BJ (cell line): ENCODE data around the gene EYA2. TPM values are rescaled to one million over a fixed set of nuclear protein-coding genes. Genes with fewer than 3 reads are reported as not detected.

Experiments used
- CTCF ChIA-PET: fragments of 350-600 bp; formaldehyde crosslinking; extraction: SDS; loops from one replicate; lab custom pipeline; 2021; ENCODE audit warnings: antibody characterized with exemption, inconsistent platforms; lab: Yijun Ruan, JAX
- POLR2A ChIA-PET: fragments of 300-600 bp; sonication (Branson Sonifier 250); formaldehyde crosslinking; extraction: SDS; loops from one replicate; lab custom pipeline; 2021; ENCODE audit warnings: antibody characterized with exemption; lab: Charles Lee
- DNase-seq: peaks from one replicate; pipeline ENCODE4 v3.0.0-alpha.2; 2011; ENCODE audit warnings: low read depth
- H3K27me3 ChIP-seq: 2 replicates; pipeline ENCODE4 v1.6.0; 2011; ENCODE audit warnings: low read length; ENCODE audit not compliant: control insufficient read depth, insufficient read depth
- H3K36me3 ChIP-seq: 2 replicates; pipeline ENCODE4 v1.5.1; 2011; ENCODE audit warnings: low read length; ENCODE audit not compliant: control insufficient read depth, insufficient read depth
- H3K4me3 ChIP-seq: 2 replicates; pipeline ENCODE4 v1.5.1; 2011; ENCODE audit warnings: low read depth, mild to moderate bottlenecking, control low read depth, low read length
- polyA plus RNA-seq: library from polyadenylated mRNA; depleted of rRNA; stranded (reverse); fragments of >200 nt; gene quantifications from 2 replicates; pipeline ENCODE4 v1.2.3, GENCODE V29; 2011
- TF ChIP-seq, protein P1 (sequence below): IDR thresholded peaks from 2 replicates; pipeline ENCODE4 v1.5.1; 2011; ENCODE audit warnings: low read depth, mild to moderate bottlenecking, control low read depth, inconsistent platforms, low read length, moderate library complexity; ENCODE audit not compliant: insufficient read depth

Gene EYA2
- polyA plus RNA-seq, 1 experiment = 1.5 TPM

DNA sequence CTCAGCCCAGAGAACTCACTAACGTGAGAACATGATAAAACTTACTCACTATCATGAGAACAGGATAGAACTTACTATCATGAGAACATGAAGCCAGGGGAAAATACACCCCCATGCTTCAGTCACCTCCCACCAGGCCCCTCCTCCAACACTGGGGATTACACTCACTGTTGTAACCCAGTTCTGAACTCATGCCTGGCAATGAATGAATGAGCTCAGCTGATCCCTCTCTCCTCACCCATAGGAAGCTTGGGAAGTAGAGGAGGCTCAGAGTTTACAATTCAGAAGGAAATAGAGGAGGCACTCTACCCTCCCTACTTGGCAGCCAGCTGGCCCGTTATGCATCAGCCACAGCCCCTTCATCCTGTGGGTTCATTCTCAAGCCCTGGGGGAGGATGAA is 102.5 kb downstream of the EYA2 start:
- ChIA-PET CTCF (interaction anchor here (0.6 kb wide), 1 partner anchor 189 kb away, joined by 3 read pairs; no protein-coding TSS in a partner anchor), POLR2A (no interaction called here)
- H3K27me3 ChIP-seq = 0 out of 2 replicates have a peak, but pooled peaks cover 1% of the 10 kb centered on the region
- no peak for DNase-seq
- TF ChIP-seq, protein P1, sequence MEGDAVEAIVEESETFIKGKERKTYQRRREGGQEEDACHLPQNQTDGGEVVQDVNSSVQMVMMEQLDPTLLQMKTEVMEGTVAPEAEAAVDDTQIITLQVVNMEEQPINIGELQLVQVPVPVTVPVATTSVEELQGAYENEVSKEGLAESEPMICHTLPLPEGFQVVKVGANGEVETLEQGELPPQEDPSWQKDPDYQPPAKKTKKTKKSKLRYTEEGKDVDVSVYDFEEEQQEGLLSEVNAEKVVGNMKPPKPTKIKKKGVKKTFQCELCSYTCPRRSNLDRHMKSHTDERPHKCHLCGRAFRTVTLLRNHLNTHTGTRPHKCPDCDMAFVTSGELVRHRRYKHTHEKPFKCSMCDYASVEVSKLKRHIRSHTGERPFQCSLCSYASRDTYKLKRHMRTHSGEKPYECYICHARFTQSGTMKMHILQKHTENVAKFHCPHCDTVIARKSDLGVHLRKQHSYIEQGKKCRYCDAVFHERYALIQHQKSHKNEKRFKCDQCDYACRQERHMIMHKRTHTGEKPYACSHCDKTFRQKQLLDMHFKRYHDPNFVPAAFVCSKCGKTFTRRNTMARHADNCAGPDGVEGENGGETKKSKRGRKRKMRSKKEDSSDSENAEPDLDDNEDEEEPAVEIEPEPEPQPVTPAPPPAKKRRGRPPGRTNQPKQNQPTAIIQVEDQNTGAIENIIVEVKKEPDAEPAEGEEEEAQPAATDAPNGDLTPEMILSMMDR = no peak
- no peaks in the 10 kb centered on the region for H3K36me3 ChIP-seq
- H3K4me3 ChIP-seq = no peak overlapping the region

DNA sequence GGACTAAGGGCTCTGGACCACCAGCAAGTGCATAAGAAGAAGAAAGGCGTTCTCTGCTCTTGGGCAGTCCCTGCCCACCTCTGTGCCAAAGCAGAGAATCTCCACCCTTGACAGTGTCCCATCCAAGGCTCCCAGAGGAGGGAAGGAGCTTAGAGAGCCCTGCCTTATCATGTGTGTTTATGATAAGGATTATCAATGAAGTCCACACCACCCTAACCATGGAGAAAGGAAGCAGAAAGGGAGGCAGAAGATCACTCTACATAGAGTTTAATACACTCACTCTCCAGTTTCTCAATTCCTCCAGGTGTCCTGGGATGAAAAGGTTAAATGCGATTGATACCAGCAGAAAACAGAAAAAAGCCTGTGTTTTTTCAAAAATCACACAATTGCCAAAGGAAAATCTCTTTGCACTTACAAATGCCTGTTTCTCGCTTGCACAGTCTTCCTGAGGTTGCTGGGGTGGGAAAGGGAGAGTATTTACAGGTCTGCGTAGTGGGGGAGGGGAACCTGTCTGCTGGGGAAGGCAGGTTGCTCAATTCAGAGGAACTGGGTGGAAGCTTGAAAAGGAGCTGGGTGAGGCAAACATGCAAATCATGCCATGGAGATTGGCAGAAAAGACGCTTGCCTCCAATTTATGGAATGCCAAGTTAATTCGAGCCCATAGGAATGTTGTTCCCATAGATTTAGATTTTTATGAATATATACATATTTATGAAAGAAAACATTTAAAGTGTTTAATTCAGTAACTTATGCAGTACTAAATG is 104.0 kb downstream of the EYA2 start:
- CTCF ChIA-PET = interaction anchor here (1.3 kb wide), 1 partner anchor 23 kb away, joined by 3 read pairs; no protein-coding TSS in a partner anchor
- POLR2A ChIA-PET = no interaction called here
- TF ChIP-seq, protein P1 = no peak
- Histone ChIP-seq H3K27me3 (0 out of 2 replicates have a peak, but pooled peaks cover 1% of the 10 kb centered on the region), H3K4me3 (no peak overlapping the region), H3K36me3 (no peaks in the 10 kb centered on the region)
- no peak for DNase-seq

GRCh38 chr20:46999801-47000465 is 105.3 kb downstream of the EYA2 start:
- no peak overlapping the region for H3K4me3 ChIP-seq
- TF ChIP-seq, protein P1 = no peak
- POLR2A ChIA-PET = no interaction called here
- no peaks in the 10 kb centered on the region for H3K27me3 ChIP-seq
- DNase-seq = no peak
- no peaks in the 10 kb centered on the region for H3K36me3 ChIP-seq
- CTCF ChIA-PET = interaction anchor here (0.7 kb wide), 1 partner anchor 10 kb away, joined by 3 read pairs; no protein-coding TSS in a partner anchor

- TF ChIP-seq, protein P1 = no peak
- ChIA-PET CTCF (no interaction called here), POLR2A (no interaction called here)
- Histone ChIP-seq H3K36me3 (no peaks in the 10 kb centered on the region), H3K27me3 (no peaks in the 10 kb centered on the region; the same call in 1 of the 2 replicates), H3K4me3 (no peak overlapping the region)
- DNase-seq = no peak
Observed at GRCh38 chr20:47003223-47003622, 108.6 kb downstream of the EYA2 start.

GRCh38 chr20:47004179-47004578 is 109.5 kb downstream of the EYA2 start:
- no peak for DNase-seq
- Histone ChIP-seq H3K36me3 (no peaks in the 10 kb centered on the region), H3K27me3 (no peaks in the 10 kb centered on the region; the same call in 1 of the 2 replicates), H3K4me3 (no peak overlapping the region)
- POLR2A ChIA-PET = no interaction called here
- CTCF ChIA-PET = no interaction called here
- TF ChIP-seq, protein P1 = no peak
